Adrenal gland (tissue), 12 donors: ENCODE data around the gene LPIN1. TPM values are rescaled to one million over a fixed set of nuclear protein-coding genes. Genes with fewer than 3 reads are reported as not detected.

Source experiments
- DNase-seq, 7 donors: peaks; one replicate each; pipeline ENCODE4 v3.0.0-alpha.2; 2019 to 2020
- H3K27ac ChIP-seq, 5 donors: fragments of 200-600 bp; sonication (generic) in 4 of 5; 1 replicate in 3 of 5; 2 replicates in 2 of 5; pipeline versions ENCODE4 v1.5.1 to v1.8.0; 2016 to 2020; ENCODE audit warnings: mild to moderate bottlenecking in 1 of 5
- H3K27me3 ChIP-seq: fragments of 200-600 bp; 2 replicates; pipeline ENCODE4 v1.8.0; 2021
- H3K36me3 ChIP-seq, 2 donors: fragments of 200-600 bp; replicated peaks in 1 of 2; 1 replicate in 1 of 2; 2 replicates in 1 of 2; pipeline versions ENCODE4 v1.5.1 to v1.8.0; 2018 to 2022
- H3K4me1 ChIP-seq, 2 donors: fragments of 200-600 bp; replicated peaks in 1 of 2; 1 replicate in 1 of 2; 2 replicates in 1 of 2; pipeline versions ENCODE4 v1.5.1 to v1.8.0; 2018 to 2021
- H3K4me3 ChIP-seq, 4 donors: fragments of 200-600 bp; sonication (generic) in 3 of 4; one replicate each; pipeline ENCODE4 v1.5.1; 2016 to 2018
- H3K9me3 ChIP-seq, 3 donors: fragments of 200-600 bp; sonication (generic) in 1 of 3; replicated peaks in 1 of 3; 1 replicate in 2 of 3; 2 replicates in 1 of 3; pipeline versions ENCODE4 v1.5.1 to v1.8.0; 2016 to 2021
- POLR2A ChIP-seq, 2 donors: fragments of 450-650 bp; IDR thresholded peaks; one replicate each; pipeline ENCODE4 v1.6.1; 2017; ENCODE audit warnings: antibody characterized with exemption in 2 of 2, mild to moderate bottlenecking in 2 of 2, moderate library complexity in 1 of 2
- WGBS, 4 donors: extraction: QIAGEN DNeasy Blood & Tissue Kit in 2 of 4; methylation state at CpG; one replicate each; pipeline versions ENCODE4 v1.1.5 to v1.1.7; 2013 to 2017; 5-methylcytosine and 5-hydroxymethylcytosine counted together
- intact Hi-C, 2 donors: fragments of 100-400 bp; cut with DNase I; formaldehyde crosslinking; loops; one replicate each; pipeline versions ENCODE4 v1.14.1 to v1.15.0; 2022 to 2023
- polyA plus RNA-seq, 3 donors: library from polyadenylated mRNA; stranded (reverse); fragments of 200-250 nt in 2 of 3; fragments of 350-450 nt in 1 of 3; fragmentation: Illumina TruSeq in 1 of 3; extraction: RNeasy Lipid Tissue Mini Kit (QIAGEN cat#74804) in 1 of 3; gene quantifications; one replicate each; pipeline ENCODE4 v1.2.3, GENCODE V29; 2013 to 2014
- total RNA-seq, 9 donors: library from RNA; depleted of rRNA in 4 of 9; stranded (reverse); fragments of >200 nt in 4 of 9; fragments of 120-200 nt in 1 of 9; fragmentation: NEBNext Ultra II Directional in 1 of 9; extraction: Animal tissue kit (Norgen Biotek cat#: 25700) in 1 of 9; gene quantifications; one replicate each; pipeline versions ENCODE4 v1.1.0 to v1.2.4, GENCODE V29; 2013 to 2023
- TF ChIP-seq, protein P1 (sequence below), 6 experiments: fragments of 450-650 bp in 4 of 6; fragments of 200-600 bp in 2 of 6; sonication (generic) in 1 of 6; IDR thresholded peaks; 1 replicate in 5 of 6; 2 replicates in 1 of 6; pipeline versions ENCODE4 v1.5.1 to v1.8.0; 2016 to 2021; ENCODE audit warnings: antibody characterized with exemption in 6 of 6, mild to moderate bottlenecking in 2 of 6, moderate library complexity in 1 of 6
- donor health status: healthy with polysubstance abuse.
- donor health status: Bipolar disorder and iron deficiency.
- donor health status: DM: yes; HTN: yes; CAD: no.
- donor health status: DM: no; HTN: no; CAD: no.
- donor health status: DM: no; HTN: no; CAD: no.
- donor health status: DM: yes; HTN: yes; CAD: no.

LPIN1 gene
- total and polyA plus RNA-seq, 12 donors = 17.0 to 58.5 (median 36.8) TPM

- intact Hi-C loops = no loop called here
- 80 to 89% (median 84%) methylated on average over 8 of the region's 8 CpGs for whole genome bisulfite sequencing, 4 donors
These were observed 53.4 kb downstream of the LPIN1 start for GRCh38 chr2:11799826-11800225.

DNA sequence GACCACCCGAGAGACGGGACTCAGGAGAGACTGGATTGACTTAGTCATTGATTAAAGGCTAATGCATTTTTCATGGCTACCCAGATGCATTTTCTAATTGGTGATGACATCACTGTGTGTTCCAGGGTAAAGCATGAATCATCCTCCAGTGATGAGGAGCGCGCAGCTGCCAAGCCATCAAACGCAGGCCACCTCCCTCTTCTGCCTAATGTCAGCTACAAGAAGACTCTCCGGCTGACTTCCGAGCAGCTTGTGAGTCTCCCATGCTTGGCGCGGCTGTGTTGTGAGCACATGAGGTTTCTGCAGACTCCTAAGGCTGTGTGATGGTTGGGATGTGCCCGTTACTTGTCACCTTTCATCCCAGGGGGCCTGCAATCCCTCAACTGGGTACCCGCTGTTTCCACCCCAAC lies 56.4 kb downstream of the LPIN1 start:
- 80 to 94% (median 90%) methylated on average over 8 to 11 of the region's 11 CpGs for whole genome bisulfite sequencing, 4 donors
- Histone ChIP-seq H3K27ac (no peak overlapping the region), H3K4me1 (peaks cover 4 to 6% of the 10 kb centered on the region in 2 donors), H3K36me3 (peaks cover 0 to 59% of the 10 kb centered on the region in 2 donors), H3K4me3 (no peak overlapping the region), H3K27me3 (no peaks in the 10 kb centered on the region), H3K9me3 (no peaks in the 10 kb centered on the region)
- no peak for TF ChIP-seq POLR2A (IDR thresholded peaks at IDR 0.05)
- intact Hi-C loops = no loop called here
- peak in 1 of 7 donors; percentile 72 for DNase-seq

More at GRCh38 chr2:11799826-11800225, 53.4 kb downstream of the LPIN1 start:
- TF ChIP-seq POLR2A (IDR thresholded peaks at IDR 0.05) = no peak
- TF ChIP-seq, protein P1, sequence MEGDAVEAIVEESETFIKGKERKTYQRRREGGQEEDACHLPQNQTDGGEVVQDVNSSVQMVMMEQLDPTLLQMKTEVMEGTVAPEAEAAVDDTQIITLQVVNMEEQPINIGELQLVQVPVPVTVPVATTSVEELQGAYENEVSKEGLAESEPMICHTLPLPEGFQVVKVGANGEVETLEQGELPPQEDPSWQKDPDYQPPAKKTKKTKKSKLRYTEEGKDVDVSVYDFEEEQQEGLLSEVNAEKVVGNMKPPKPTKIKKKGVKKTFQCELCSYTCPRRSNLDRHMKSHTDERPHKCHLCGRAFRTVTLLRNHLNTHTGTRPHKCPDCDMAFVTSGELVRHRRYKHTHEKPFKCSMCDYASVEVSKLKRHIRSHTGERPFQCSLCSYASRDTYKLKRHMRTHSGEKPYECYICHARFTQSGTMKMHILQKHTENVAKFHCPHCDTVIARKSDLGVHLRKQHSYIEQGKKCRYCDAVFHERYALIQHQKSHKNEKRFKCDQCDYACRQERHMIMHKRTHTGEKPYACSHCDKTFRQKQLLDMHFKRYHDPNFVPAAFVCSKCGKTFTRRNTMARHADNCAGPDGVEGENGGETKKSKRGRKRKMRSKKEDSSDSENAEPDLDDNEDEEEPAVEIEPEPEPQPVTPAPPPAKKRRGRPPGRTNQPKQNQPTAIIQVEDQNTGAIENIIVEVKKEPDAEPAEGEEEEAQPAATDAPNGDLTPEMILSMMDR (IDR thresholded peaks at IDR 0.05) = no peak
- H3K4me1 ChIP-seq = no peaks in the 10 kb centered on the region
- DNase-seq = peak in 1 of 7 donors; percentile 67
- peaks cover 0 to 66% of the 10 kb centered on the region in 2 donors for H3K36me3 ChIP-seq
- no peak overlapping the region for H3K4me3 ChIP-seq
- no peaks in the 10 kb centered on the region for H3K27me3 ChIP-seq
- H3K27ac ChIP-seq = no peak overlapping the region
- no peaks in the 10 kb centered on the region for H3K9me3 ChIP-seq

DNA sequence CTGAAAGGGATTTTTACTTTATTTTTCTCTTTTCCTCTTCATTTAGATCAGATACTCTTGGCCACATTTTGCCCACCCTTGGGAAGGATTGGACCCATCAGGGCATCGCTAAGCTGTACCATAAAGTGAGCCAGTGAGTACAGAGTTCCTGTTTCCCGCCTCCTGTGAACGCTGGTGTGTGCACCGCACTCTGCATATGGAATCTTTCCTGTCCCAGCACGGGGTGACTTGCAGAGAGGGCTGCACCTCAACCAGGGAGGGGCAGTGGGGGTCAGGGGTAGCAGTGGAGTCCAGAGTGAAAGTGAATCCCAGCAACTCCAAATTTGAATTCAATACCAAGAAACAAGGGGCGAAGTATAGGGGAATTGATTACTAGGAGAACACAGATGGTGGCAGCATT lies 58.6 kb downstream of the LPIN1 start:
- Histone ChIP-seq H3K27ac (no peak overlapping the region), H3K36me3 (peaks cover 0 to 52% of the 10 kb centered on the region in 2 donors), H3K9me3 (no peaks in the 10 kb centered on the region), H3K27me3 (no peaks in the 10 kb centered on the region), H3K4me3 (no peak overlapping the region), H3K4me1 (peaks cover 4 to 6% of the 10 kb centered on the region in 2 donors)
- WGBS, 4 donors = 93 to 97% (median 95%) methylated on average over 6 of the region's 6 CpGs
- intact Hi-C loops = no loop called here
- no peak for TF ChIP-seq POLR2A (IDR thresholded peaks at IDR 0.05)
- TF ChIP-seq, protein P1 (IDR thresholded peaks at IDR 0.05) = no peak
- DNase-seq = peak in 1 of 7 donors; percentile 42

DNA sequence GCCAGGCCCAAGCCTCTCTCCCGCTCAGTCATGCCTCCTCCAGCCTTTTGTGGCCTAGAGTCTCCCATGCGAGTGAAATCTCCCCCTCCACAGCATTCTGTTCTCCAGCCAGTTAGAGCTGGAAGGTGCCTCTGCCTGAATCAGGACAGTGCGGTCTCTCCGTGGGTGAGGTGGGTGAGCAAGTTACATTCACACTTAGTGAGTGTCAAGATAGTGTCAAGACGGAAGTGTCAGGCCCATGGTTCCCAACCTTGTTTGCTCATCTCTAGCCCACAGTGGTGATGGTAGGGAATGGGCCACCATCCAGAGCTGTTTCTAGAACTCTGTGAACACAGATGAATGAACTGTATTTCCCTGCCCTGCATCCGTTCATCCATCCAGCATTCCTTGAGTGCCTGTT lies 59.5 kb downstream of the LPIN1 start:
- Histone ChIP-seq H3K9me3 (no peaks in the 10 kb centered on the region), H3K4me3 (no peak overlapping the region), H3K27ac (no peak overlapping the region), H3K4me1 (peaks cover 4 to 6% of the 10 kb centered on the region in 2 donors), H3K36me3 (peaks cover 0 to 52% of the 10 kb centered on the region in 2 donors), H3K27me3 (no peaks in the 10 kb centered on the region)
- intact Hi-C loops = no loop called here
- TF ChIP-seq, protein P1 (IDR thresholded peaks at IDR 0.05) = no peak
- TF ChIP-seq POLR2A (IDR thresholded peaks at IDR 0.05) = no peak
- peak in 1 of 7 donors; percentile 46 for DNase-seq
- 89 to 97% (median 96%) methylated on average over 5 to 6 of the region's 6 CpGs for WGBS, 4 donors
